Sigmoid colon (tissue), 4 donors: Measurements from ENCODE around the gene CPT1C.

ENCODE experiments used
- POLR2AphosphoS5 ChIP-seq, 4 donors: sonication (generic); formaldehyde crosslinking; IDR thresholded peaks; one replicate each; pipeline ENCODE4 v1.6.1; 2017; ENCODE audit warnings: antibody characterized with exemption in 4 of 4
- TF ChIP-seq, protein P1 (sequence below), 4 experiments: fragments of 450-650 bp in 3 of 4; fragments of 200-600 bp in 1 of 4; IDR thresholded peaks; one replicate each; pipeline ENCODE4 v1.5.1; 2016 to 2019; ENCODE audit warnings: antibody characterized with exemption in 4 of 4, mild to moderate bottlenecking in 3 of 4, moderate library complexity in 2 of 4

DNA sequence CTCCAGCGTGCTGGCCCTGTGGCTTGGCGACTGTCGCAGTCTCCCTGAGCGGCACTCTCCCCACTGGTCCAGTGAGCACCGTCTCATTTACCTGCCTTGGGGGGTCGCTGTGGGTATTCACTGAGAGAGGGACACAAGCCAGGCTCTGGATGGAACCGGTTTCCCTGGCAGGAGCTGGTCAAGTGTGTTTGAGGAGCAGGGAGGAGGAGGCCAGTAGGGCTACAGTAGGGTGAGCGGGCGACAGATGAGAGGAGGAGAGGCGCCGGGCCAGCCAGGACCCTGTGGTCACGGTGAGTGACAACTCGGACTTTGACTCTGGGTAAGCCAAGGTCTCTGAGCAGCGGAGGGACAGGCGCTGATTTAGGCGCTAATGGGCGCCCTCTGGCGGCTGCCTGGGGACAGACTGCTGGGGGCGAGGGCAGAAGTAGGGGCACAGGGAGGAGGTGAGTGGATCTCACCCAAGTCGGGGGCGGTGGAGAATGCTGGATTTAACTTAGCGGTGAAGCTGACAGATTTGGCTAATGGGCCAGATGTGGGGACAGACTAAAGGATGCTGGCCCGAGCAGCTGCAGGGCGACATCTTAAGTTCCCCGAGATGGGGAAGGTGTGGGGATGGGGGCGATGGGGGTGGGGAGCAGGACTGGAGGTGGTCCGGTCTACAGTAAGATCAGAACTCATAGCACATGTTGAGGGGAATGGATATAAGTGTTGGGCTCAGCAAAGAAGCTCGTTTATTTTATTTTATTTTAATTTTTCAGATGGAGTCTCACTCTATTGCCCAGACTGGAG is 18.6 kb upstream of the CPT1C start:
- TF ChIP-seq, protein P1, sequence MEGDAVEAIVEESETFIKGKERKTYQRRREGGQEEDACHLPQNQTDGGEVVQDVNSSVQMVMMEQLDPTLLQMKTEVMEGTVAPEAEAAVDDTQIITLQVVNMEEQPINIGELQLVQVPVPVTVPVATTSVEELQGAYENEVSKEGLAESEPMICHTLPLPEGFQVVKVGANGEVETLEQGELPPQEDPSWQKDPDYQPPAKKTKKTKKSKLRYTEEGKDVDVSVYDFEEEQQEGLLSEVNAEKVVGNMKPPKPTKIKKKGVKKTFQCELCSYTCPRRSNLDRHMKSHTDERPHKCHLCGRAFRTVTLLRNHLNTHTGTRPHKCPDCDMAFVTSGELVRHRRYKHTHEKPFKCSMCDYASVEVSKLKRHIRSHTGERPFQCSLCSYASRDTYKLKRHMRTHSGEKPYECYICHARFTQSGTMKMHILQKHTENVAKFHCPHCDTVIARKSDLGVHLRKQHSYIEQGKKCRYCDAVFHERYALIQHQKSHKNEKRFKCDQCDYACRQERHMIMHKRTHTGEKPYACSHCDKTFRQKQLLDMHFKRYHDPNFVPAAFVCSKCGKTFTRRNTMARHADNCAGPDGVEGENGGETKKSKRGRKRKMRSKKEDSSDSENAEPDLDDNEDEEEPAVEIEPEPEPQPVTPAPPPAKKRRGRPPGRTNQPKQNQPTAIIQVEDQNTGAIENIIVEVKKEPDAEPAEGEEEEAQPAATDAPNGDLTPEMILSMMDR (IDR thresholded peaks at IDR 0.05), result peak; percentile 66 to 92 (median 80)
- no peak for TF ChIP-seq POLR2AphosphoS5 (IDR thresholded peaks at IDR 0.05)
